HepG2 (cell line): ENCODE results near the gene RAB3IP. TPM values are rescaled to one million over a fixed set of nuclear protein-coding genes. Genes with fewer than 3 reads are reported as not detected.
"Not testable (repeated sequence)": the region's sequence is repeated elsewhere in the genome, so short reads cannot be mapped to it uniquely, and the experiment has no call there.

Experiments used
- ATAC-seq: fragments of 200-7000 bp; cut with Tn5 transposase; 3 replicates; pipeline ENCODE4 v1.9.1; 2020; ENCODE audit warnings: mild to moderate bottlenecking, moderate library complexity
- BruUV-seq: library from RNA; stranded (reverse); fragments of 400-500 nt; replicated peaks from 2 replicates; lab custom pipeline; 2021; lab: Mats Ljungman, UMichigan
- CTCF ChIA-PET: fragments of 300-600 bp; formaldehyde crosslinking; extraction: SDS; loops from one replicate; lab custom pipeline; 2021; ENCODE audit warnings: low total read pairs, inconsistent platforms, low intra/inter-chr PET ratio; lab: Yijun Ruan, JAX
- POLR2A ChIA-PET: fragments of 350-600 bp; sonication (Branson Sonifier 250); formaldehyde crosslinking; loops from one replicate; lab custom pipeline; 2020; ENCODE audit warnings: antibody characterized with exemption, inconsistent platforms; lab: Yijun Ruan, JAX
- DNase-seq: peaks from one replicate; pipeline ENCODE4 v3.0.0-alpha.2; 2015; ENCODE audit warnings: low spot score
- FAIRE-seq: peaks from 3 replicates; lab custom pipeline; 2011; peaks lifted over from hg19 to GRCh38; lab: Jason Lieb, UNC
- H2AFZ ChIP-seq: one replicate; pipeline ENCODE4 v1.6.1; 2011; ENCODE audit warnings: low read length, inconsistent platforms
- H3K27ac ChIP-seq: fragments of 300-600 bp; 3 replicates; pipeline ENCODE4 v1.8.0; 2011; ENCODE audit warnings: mixed run types, mild to moderate bottlenecking, mixed read lengths, low read length, inconsistent platforms; ENCODE audit not compliant: insufficient read depth; ENCODE audit errors: extremely low read length
- H3K27me3 ChIP-seq, 2 experiments: fragments of 200-600 bp in 1 of 2; 2 replicates in 1 of 2; 3 replicates in 1 of 2; pipeline versions ENCODE4 v1.6.0 to v1.8.0; 2011; ENCODE audit warnings: low read length in 2 of 2, mild to moderate bottlenecking in 2 of 2, moderate library complexity in 2 of 2, inconsistent platforms in 1 of 2; ENCODE audit not compliant: insufficient read depth in 2 of 2, control insufficient read depth in 1 of 2
- H3K36me3 ChIP-seq, 2 experiments: fragments of 200-600 bp in 1 of 2; replicated peaks in 1 of 2; 2 replicates in 1 of 2; 3 replicates in 1 of 2; pipeline versions ENCODE4 v1.5.1 to v1.8.0; 2011; ENCODE audit warnings: low read length in 2 of 2, inconsistent platforms in 1 of 2; ENCODE audit not compliant: insufficient read depth in 2 of 2, control insufficient read depth in 1 of 2
- H3K4me1 ChIP-seq: 2 replicates; pipeline ENCODE4 v1.5.1; 2012; ENCODE audit warnings: low read length, inconsistent platforms; ENCODE audit not compliant: insufficient read depth
- H3K4me2 ChIP-seq: 2 replicates; pipeline ENCODE4 v1.6.0; 2011; ENCODE audit warnings: low read depth, low read length, inconsistent platforms
- H3K4me3 ChIP-seq, 3 experiments: fragments of 200-600 bp in 1 of 3; sonication (generic), shearing (Covaris generic) in 1 of 3; replicated peaks in 1 of 3; 2 replicates each; pipeline ENCODE4 v1.5.1; 2011 to 2016; ENCODE audit warnings: low read length in 3 of 3, inconsistent platforms in 2 of 3, low read depth in 2 of 3, mild to moderate bottlenecking in 2 of 3, control low read depth in 1 of 3, mixed read lengths in 1 of 3; ENCODE audit not compliant: insufficient read depth in 1 of 3
- H3K79me2 ChIP-seq: one replicate; pipeline ENCODE4 v1.6.1; 2011; ENCODE audit warnings: low read length, inconsistent platforms; ENCODE audit not compliant: insufficient read depth
- H3K9ac ChIP-seq: 2 replicates; pipeline ENCODE4 v1.6.0; 2011; ENCODE audit warnings: mild to moderate bottlenecking, low read depth, low read length, inconsistent platforms; ENCODE audit not compliant: insufficient read depth
- H3K9me3 ChIP-seq: 2 replicates; pipeline ENCODE4 v1.5.1; 2012; ENCODE audit warnings: mild to moderate bottlenecking, low read length
- H4K20me1 ChIP-seq: 2 replicates; pipeline ENCODE4 v1.6.0; 2011; ENCODE audit warnings: inconsistent platforms, mild to moderate bottlenecking, low read length, moderate library complexity; ENCODE audit not compliant: insufficient read depth
- CHD2 ChIP-seq: IDR thresholded peaks from 2 replicates; pipeline ENCODE4 v1.6.1; 2011; ENCODE audit warnings: low read depth, low read length, improper control_type of control experiment
- HNF4G ChIP-seq, 2 experiments: sonication (generic) in 1 of 2; formaldehyde crosslinking in 1 of 2; IDR thresholded peaks; 2 replicates each; pipeline versions ENCODE4 v1.4.0 to v1.6.1; 2011 to 2020; ENCODE audit warnings: borderline replicate concordance in 2 of 2, low read depth in 2 of 2, mild to moderate bottlenecking in 2 of 2, low read length in 1 of 2, missing genetic modification reagents in 1 of 2, moderate library complexity in 1 of 2
- KAT7 ChIP-seq: IDR thresholded peaks from 2 replicates; pipeline ENCODE4 v1.6.1; 2018; ENCODE audit warnings: borderline replicate concordance, missing compliant biosample characterization
- NPAS2 ChIP-seq: sonication (generic); formaldehyde crosslinking; IDR thresholded peaks from 2 replicates; pipeline ENCODE4 v1.8.0; 2022; ENCODE audit warnings: mild to moderate bottlenecking, missing genetic modification reagents, borderline replicate concordance
- RERE ChIP-seq: IDR thresholded peaks from 2 replicates; pipeline ENCODE4 v1.6.1; 2016; ENCODE audit warnings: low read depth, missing genetic modification reagents, missing compliant biosample characterization
- ZNF253 ChIP-seq: sonication (generic); formaldehyde crosslinking; IDR thresholded peaks from 2 replicates; pipeline ENCODE4 v1.8.0; 2022; ENCODE audit warnings: mild to moderate bottlenecking, missing genetic modification reagents, borderline replicate concordance
- ZNF547 ChIP-seq: sonication (generic); formaldehyde crosslinking; IDR thresholded peaks from 2 replicates; pipeline ENCODE4 v1.5.1; 2020; ENCODE audit warnings: mild to moderate bottlenecking, missing genetic modification reagents
- ZNF563 ChIP-seq: sonication (generic); formaldehyde crosslinking; IDR thresholded peaks from 2 replicates; pipeline ENCODE4 v1.8.0; 2022; ENCODE audit warnings: mild to moderate bottlenecking, moderate library complexity, missing genetic modification reagents
- ZNF674 ChIP-seq: sonication (generic); formaldehyde crosslinking; IDR thresholded peaks from 2 replicates; pipeline ENCODE4 v1.5.0; 2020; ENCODE audit warnings: low read depth, mild to moderate bottlenecking, missing genetic modification reagents
- WGBS: methylation state at CpG from one replicate; pipeline ENCODE4 v1.1.6; 2017; ENCODE audit warnings: low lambda C conversion rate; 5-methylcytosine and 5-hydroxymethylcytosine counted together
- in situ Hi-C: cut with HindIII; loops from 2 replicates; pipeline ENCODE4 v1.10.0; 2017; ENCODE audit warnings: low pct_unique_long_range_greater_than_20kb; ENCODE audit not compliant: extremely low pct_ligation_motif_present
- intact Hi-C: fragments of 100-400 bp; cut with micrococcal nuclease; formaldehyde crosslinking; loops from one replicate; pipeline ENCODE4 v1.10.0; 2022; ENCODE audit not compliant: unreplicated experiment
- polyA plus RNA-seq, 8 experiments: library from polyadenylated mRNA; depleted of rRNA in 3 of 8; stranded (reverse) in 7 of 8; unstranded in 1 of 8; fragments of >200 nt; fragmentation: Illumina TruSeq in 4 of 8; extraction: Trizol in 4 of 8; gene quantifications; 2 replicates each; pipeline versions ENCODE4 v1.2.1 to v1.2.3, GENCODE V29; 2011 to 2016; ENCODE audit warnings: low read depth in 4 of 8, missing spikeins in 1 of 8, mixed read lengths in 1 of 8; ENCODE audit not compliant: insufficient read depth in 1 of 8
- total RNA-seq, 5 experiments: library from RNA; depleted of rRNA; stranded (reverse); fragments of >200 nt; fragmentation: Illumina TruSeq; extraction: Trizol; gene quantifications; 2 replicates each; pipeline ENCODE4 v1.2.3, GENCODE V29; 2016; ENCODE audit warnings: low read depth in 1 of 5
- TF ChIP-seq, protein P1 (sequence below): sonication (generic); formaldehyde crosslinking; IDR thresholded peaks from 2 replicates; pipeline ENCODE4 v1.5.0; 2020; ENCODE audit warnings: missing genetic modification reagents, mild to moderate bottlenecking, borderline replicate concordance

Gene RAB3IP
- total and polyA plus RNA-seq, 2 of the 13 experiments (the other 11 are each of a cell fraction or from before 2014, with no cell fraction given), result 33.6 to 41.1 TPM

DNA sequence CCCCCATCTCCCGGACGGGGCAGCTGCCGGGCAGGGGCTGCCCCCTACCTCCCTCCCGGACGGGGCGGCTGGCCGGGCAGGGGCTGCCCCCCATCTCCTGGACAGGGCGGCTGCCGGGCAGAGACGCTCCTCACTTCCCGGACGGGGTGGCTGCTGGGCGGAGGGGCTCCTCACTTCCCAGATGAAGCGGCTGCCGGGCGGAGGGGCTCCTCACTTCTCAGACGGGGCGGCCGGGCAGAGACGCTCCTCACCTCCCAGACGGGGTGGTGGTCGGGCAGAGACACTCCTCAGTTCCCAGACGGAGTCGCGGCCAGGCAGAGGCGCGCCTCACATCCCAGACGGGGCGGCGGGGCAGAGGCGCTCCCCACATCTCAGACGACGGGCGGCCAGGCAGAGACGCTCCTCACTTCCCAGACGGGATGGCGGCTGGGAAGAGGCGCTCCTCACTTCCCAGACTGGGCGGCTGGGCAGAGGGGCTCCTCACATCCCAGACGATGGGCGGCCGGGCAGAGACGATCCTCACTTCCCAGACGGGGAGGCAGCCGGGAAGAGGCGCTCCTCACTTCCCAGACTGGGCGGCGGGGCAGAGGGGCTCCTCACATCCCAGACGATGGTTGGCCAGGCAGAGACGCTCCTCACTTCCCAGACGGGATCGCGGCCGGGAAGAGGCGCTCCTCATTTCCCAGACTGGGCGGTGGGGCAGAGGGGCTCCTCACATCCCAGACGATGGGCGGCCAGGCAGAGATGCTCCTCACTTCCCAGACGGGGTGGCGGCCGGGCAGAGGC lies 114.7 kb downstream of the RAB3IP start:
- H2AFZ ChIP-seq, H3K27me3 ChIP-seq, H3K36me3 ChIP-seq, BruUV-seq, H3K4me3 ChIP-seq, H3K79me2 ChIP-seq, H3K4me1 ChIP-seq, CTCF ChIA-PET, POLR2A ChIA-PET, intact Hi-C loops, H3K27ac ChIP-seq, H3K4me2 ChIP-seq, FAIRE-seq, H4K20me1 ChIP-seq, H3K9ac ChIP-seq, in situ Hi-C loops, DNase-seq, H3K9me3 ChIP-seq, ATAC-seq: not testable (repeated sequence)
- 90% methylated on average over 14 of the region's 61 CpGs for WGBS

GRCh38 chr12:69866698-69867097 lies 128.0 kb downstream of the RAB3IP start:
- H3K4me1 ChIP-seq, result no peaks in the 10 kb centered on the region
- no peaks in the 10 kb centered on the region for H3K79me2 ChIP-seq
- DNase-seq (no peak), ATAC-seq (no peak), FAIRE-seq (no peak)
- H2AFZ ChIP-seq, result no peak overlapping the region
- no peak overlapping the region for H3K9ac ChIP-seq
- H3K36me3 ChIP-seq, result no peaks in the 10 kb centered on the region
- ChIA-PET POLR2A (no interaction called here), CTCF (no interaction called here)
- intact Hi-C loops (no loop called here), in situ Hi-C loops (no loop called here)
- H3K4me2 ChIP-seq, result no peak overlapping the region
- H3K27ac ChIP-seq, result no peak overlapping the region
- 2% methylated on average over 4 of the region's 4 CpGs for WGBS
- H3K9me3 ChIP-seq, result no peaks in the 10 kb centered on the region
- BruUV-seq, result no TSS peak
- no peaks in the 10 kb centered on the region for H4K20me1 ChIP-seq
- H3K27me3 ChIP-seq, result 0 out of 5 replicates have a peak, but pooled peaks cover 0 to 3% of the 10 kb centered on the region in 2 experiments
- H3K4me3 ChIP-seq, result no peak overlapping the region
- TF ChIP-seq RERE (no peak), KAT7 (no peak), ZNF547 (CRISPR knock-in tag) (no peak), NPAS2 (CRISPR knock-in tag) (no peak), ZNF563 (no peak), ZNF674 (CRISPR knock-in tag) (no peak), ZNF253 (CRISPR knock-in tag) (no peak), CHD2 (no peak), HNF4G (IDR thresholded peaks at IDR 0.05; ENCODE audit: borderline replicate concordance, low read depth, low read length) (no peak), HNF4G (CRISPR knock-in tag; IDR thresholded peaks at IDR 0.05; ENCODE audit: borderline replicate concordance, low read depth) (no peak)
- TF ChIP-seq, protein P1, sequence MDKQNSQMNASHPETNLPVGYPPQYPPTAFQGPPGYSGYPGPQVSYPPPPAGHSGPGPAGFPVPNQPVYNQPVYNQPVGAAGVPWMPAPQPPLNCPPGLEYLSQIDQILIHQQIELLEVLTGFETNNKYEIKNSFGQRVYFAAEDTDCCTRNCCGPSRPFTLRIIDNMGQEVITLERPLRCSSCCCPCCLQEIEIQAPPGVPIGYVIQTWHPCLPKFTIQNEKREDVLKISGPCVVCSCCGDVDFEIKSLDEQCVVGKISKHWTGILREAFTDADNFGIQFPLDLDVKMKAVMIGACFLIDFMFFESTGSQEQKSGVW, result no peak
